CD4-positive, alpha-beta T cell (primary cell): ENCODE data around the gene ADAM22. TPM values are rescaled to one million over a fixed set of nuclear protein-coding genes. Genes with fewer than 3 reads are reported as not detected.
A peak's percentile ranks its signal among the peaks of the same experiment; 100 is the strongest.

Source experiments
- ATAC-seq: fragments of 200-7000 bp; cut with Tn5 transposase; one replicate; pipeline ENCODE4 v1.10.0; 2022; ENCODE audit warnings: mild to moderate bottlenecking; ENCODE audit not compliant: poor library complexity
- CTCF ChIA-PET: fragments of 350-600 bp; sonication (Branson Sonifier 250); formaldehyde crosslinking; loops from one replicate; lab custom pipeline; 2021; ENCODE audit warnings: antibody characterized with exemption, inconsistent platforms; lab: Charles Lee
- POLR2A ChIA-PET: fragments of 350-600 bp; sonication (Branson Sonifier 250); formaldehyde crosslinking; loops from one replicate; lab custom pipeline; 2021; ENCODE audit warnings: antibody characterized with exemption, inconsistent platforms; lab: Charles Lee
- DNase-seq, 14 experiments: peaks; one replicate each; pipeline ENCODE4 v3.0.0-alpha.2; 2013 to 2020; ENCODE audit warnings: mixed read lengths in 2 of 14
- H3K27ac ChIP-seq, 2 donors: one replicate each; pipeline versions ENCODE4 v1.5.1 to v1.7.0; 2013; ENCODE audit warnings: low read length in 2 of 2, low read depth in 1 of 2, mild to moderate bottlenecking in 1 of 2
- H3K27me3 ChIP-seq, 2 experiments: 1 replicate in 1 of 2; 2 replicates in 1 of 2; pipeline versions ENCODE4 v1.6.1 to v1.7.0; 2013; ENCODE audit warnings: low read length in 2 of 2, control low read depth in 1 of 2, mild to moderate bottlenecking in 1 of 2, moderate library complexity in 1 of 2; ENCODE audit not compliant: insufficient read depth in 2 of 2, control insufficient read depth in 1 of 2
- H3K36me3 ChIP-seq: one replicate; pipeline ENCODE4 v1.6.1; 2013; ENCODE audit warnings: low read length, control low read depth; ENCODE audit not compliant: insufficient read depth
- H3K4me1 ChIP-seq: one replicate; pipeline ENCODE4 v1.6.1; 2013; ENCODE audit warnings: low read length, control low read depth; ENCODE audit not compliant: insufficient read depth
- H3K4me3 ChIP-seq: one replicate; pipeline ENCODE4 v1.5.1; 2013; ENCODE audit warnings: mild to moderate bottlenecking, low read length, moderate library complexity
- H3K9me3 ChIP-seq, 2 experiments: 1 replicate in 1 of 2; 2 replicates in 1 of 2; pipeline versions ENCODE4 v1.6.1 to v1.7.0; 2013; ENCODE audit warnings: low read length in 2 of 2, mild to moderate bottlenecking in 2 of 2, control low read depth in 1 of 2, moderate library complexity in 1 of 2; ENCODE audit not compliant: control insufficient read depth in 1 of 2, insufficient read depth in 1 of 2
- H3K27ac Mint-ChIP-seq: one replicate; pipeline ENCODE4 v1.8.0; 2020; ENCODE audit warnings: mixed read lengths
- H3K27me3 Mint-ChIP-seq: one replicate; pipeline ENCODE4 v1.8.0; 2021; ENCODE audit warnings: mixed read lengths
- H3K36me3 Mint-ChIP-seq: one replicate; pipeline ENCODE4 v1.8.0; 2021; ENCODE audit warnings: low read depth, mixed read lengths
- H3K4me1 Mint-ChIP-seq: one replicate; pipeline ENCODE4 v1.8.0; 2021; ENCODE audit warnings: low read depth, mixed read lengths
- H3K4me3 Mint-ChIP-seq: one replicate; pipeline ENCODE4 v1.8.0; 2020; ENCODE audit warnings: mild to moderate bottlenecking, mixed read lengths
- H3K9me3 Mint-ChIP-seq: one replicate; pipeline ENCODE4 v1.8.0; 2020; ENCODE audit warnings: mixed read lengths
- intact Hi-C, 2 experiments: fragments of 100-400 bp; cut with DNase I in 1 of 2; cut with micrococcal nuclease in 1 of 2; formaldehyde crosslinking; loops; one replicate each; pipeline versions ENCODE4 v1.15.1 to v1.9.0; 2023 to 2025; cut with DNase I, micrococcal nuclease
- total RNA-seq, 174 experiments: library from RNA in 2 of 174; stranded (reverse) in 2 of 174; gene quantifications; one replicate each; pipeline ENCODE4 v1.2.3 and lab custom pipeline; 2021 to 2026
- TF ChIP-seq, protein P1 (sequence below): fragments of 200-600 bp; IDR thresholded peaks from one replicate; pipeline ENCODE4 v1.8.0; 2022; ENCODE audit warnings: antibody characterized with exemption, mild to moderate bottlenecking

Gene ADAM22
- total RNA-seq, 2 experiments from 2014 or later, result 0.60 to 0.64 TPM

DNA sequence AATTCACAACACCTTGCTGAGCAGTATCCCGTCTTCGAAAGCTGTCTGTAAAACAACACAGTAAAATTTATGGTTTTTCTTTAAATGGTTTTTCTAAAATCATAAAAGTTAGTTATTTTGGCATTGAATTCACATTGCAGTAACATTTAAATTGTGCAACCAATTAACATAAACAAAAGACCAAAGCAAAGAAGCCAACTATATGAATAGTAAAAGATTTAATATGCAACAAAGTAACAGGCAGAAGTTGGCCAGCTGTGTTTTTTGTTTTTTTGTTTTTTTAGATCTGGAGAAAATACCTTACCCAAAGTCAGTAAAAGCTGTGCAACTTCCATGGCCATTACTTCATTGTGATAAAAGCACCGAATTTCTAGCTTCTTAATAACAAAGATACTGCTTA is 274.5 kb downstream of the ADAM22 start:
- TF ChIP-seq, protein P1, sequence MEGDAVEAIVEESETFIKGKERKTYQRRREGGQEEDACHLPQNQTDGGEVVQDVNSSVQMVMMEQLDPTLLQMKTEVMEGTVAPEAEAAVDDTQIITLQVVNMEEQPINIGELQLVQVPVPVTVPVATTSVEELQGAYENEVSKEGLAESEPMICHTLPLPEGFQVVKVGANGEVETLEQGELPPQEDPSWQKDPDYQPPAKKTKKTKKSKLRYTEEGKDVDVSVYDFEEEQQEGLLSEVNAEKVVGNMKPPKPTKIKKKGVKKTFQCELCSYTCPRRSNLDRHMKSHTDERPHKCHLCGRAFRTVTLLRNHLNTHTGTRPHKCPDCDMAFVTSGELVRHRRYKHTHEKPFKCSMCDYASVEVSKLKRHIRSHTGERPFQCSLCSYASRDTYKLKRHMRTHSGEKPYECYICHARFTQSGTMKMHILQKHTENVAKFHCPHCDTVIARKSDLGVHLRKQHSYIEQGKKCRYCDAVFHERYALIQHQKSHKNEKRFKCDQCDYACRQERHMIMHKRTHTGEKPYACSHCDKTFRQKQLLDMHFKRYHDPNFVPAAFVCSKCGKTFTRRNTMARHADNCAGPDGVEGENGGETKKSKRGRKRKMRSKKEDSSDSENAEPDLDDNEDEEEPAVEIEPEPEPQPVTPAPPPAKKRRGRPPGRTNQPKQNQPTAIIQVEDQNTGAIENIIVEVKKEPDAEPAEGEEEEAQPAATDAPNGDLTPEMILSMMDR, result no peak
- H3K36me3 ChIP-seq, result peaks cover 91% of the 10 kb centered on the region
- H3K9me3 ChIP-seq, result no peaks in the 10 kb centered on the region
- H3K9me3 Mint-ChIP-seq, result no peaks in the 10 kb centered on the region
- DNase-seq (no peak), ATAC-seq (no peak)
- H3K4me1 Mint-ChIP-seq, result no peaks in the 10 kb centered on the region
- no peaks in the 10 kb centered on the region for H3K27me3 Mint-ChIP-seq
- no peaks in the 10 kb centered on the region for H3K27me3 ChIP-seq
- no peak overlapping the region for H3K4me3 Mint-ChIP-seq
- POLR2A ChIA-PET, result no interaction called here
- H3K4me1 ChIP-seq, result no peaks in the 10 kb centered on the region
- H3K27ac Mint-ChIP-seq, result no peak overlapping the region
- H3K36me3 Mint-ChIP-seq, result peaks cover 91% of the 10 kb centered on the region
- CTCF ChIA-PET, result no interaction called here
- H3K27ac ChIP-seq, result no peak overlapping the region
- H3K4me3 ChIP-seq, result no peak overlapping the region
- intact Hi-C loops, result no loop called here

- intact Hi-C loops, result loop anchor here in 1 of 2 experiments (10.0 kb wide), 1 partner anchor 278 kb away; the partner anchor contains the start of gene ADAM22
- ATAC-seq (no peak), DNase-seq (no peak)
- H3K9me3 ChIP-seq, result no peaks in the 10 kb centered on the region
- TF ChIP-seq, protein P1, result no peak
- H3K27ac Mint-ChIP-seq, result peak overlapping the region; percentile 2
- H3K4me3 Mint-ChIP-seq, result no peak overlapping the region
- no peaks in the 10 kb centered on the region for H3K27me3 ChIP-seq
- H3K4me3 ChIP-seq, result no peak overlapping the region
- peaks cover 83% of the 10 kb centered on the region for H3K36me3 Mint-ChIP-seq
- CTCF ChIA-PET, result no interaction called here
- H3K9me3 Mint-ChIP-seq, result no peaks in the 10 kb centered on the region
- H3K4me1 ChIP-seq, result peaks cover 5% of the 10 kb centered on the region
- POLR2A ChIA-PET, result no interaction called here
- peaks cover 88% of the 10 kb centered on the region for H3K36me3 ChIP-seq
- no peak overlapping the region for H3K27ac ChIP-seq
- H3K27me3 Mint-ChIP-seq, result no peaks in the 10 kb centered on the region
- peaks cover 21% of the 10 kb centered on the region for H3K4me1 Mint-ChIP-seq
Measured at GRCh38 chr7:88212918-88213317, 278.9 kb downstream of the ADAM22 start.

DNA sequence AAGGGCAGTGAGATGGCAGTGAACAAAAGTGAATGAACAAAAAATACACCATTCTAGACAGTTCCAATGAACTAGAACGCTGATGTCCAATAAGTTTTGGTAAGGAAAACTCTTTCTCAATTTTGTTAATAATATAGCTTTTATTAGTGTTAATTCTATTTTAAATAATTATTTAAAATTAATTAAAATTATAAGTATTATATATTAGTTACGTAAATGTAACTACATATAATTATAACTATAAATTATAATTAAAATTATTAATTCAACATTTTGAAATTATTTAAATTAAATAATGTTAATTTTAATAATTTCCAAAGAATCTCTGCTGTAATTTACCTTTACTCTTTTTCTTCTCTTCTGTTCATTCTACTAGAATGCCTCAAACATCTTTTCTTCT is 280.4 kb downstream of the ADAM22 start:
- Mint-ChIP-seq H3K27ac (peak overlapping the region; percentile 19), H3K4me3 (no peak overlapping the region), H3K4me1 (peaks cover 35% of the 10 kb centered on the region), H3K36me3 (peaks cover 77% of the 10 kb centered on the region), H3K27me3 (no peaks in the 10 kb centered on the region), H3K9me3 (no peaks in the 10 kb centered on the region)
- H3K36me3 ChIP-seq, result peaks cover 74% of the 10 kb centered on the region
- TF ChIP-seq, protein P1, result no peak
- H3K4me3 ChIP-seq, result no peak overlapping the region
- no peak overlapping the region for H3K27ac ChIP-seq
- no peaks in the 10 kb centered on the region for H3K27me3 ChIP-seq
- ChIA-PET CTCF (interaction anchor here (1.7 kb wide), 1 partner anchor 15 kb away, joined by 4 read pairs; no protein-coding TSS in a partner anchor), POLR2A (no interaction called here)
- DNase-seq (no peak), ATAC-seq (no peak)
- intact Hi-C loops, result loop anchor here in 1 of 2 experiments (10.0 kb wide), 1 partner anchor 280 kb away; the partner anchor contains the start of gene ADAM22
- no peaks in the 10 kb centered on the region for H3K9me3 ChIP-seq
- H3K4me1 ChIP-seq, result peaks cover 15% of the 10 kb centered on the region
